HG03025 (cell line): ENCODE results near the gene GPATCH2.
"Not testable (repeated sequence)": the region's sequence is repeated elsewhere in the genome, so short reads cannot be mapped to it uniquely, and the experiment has no call there.

Experiments
- ATAC-seq: cut with Tn5 transposase; IDR thresholded peaks from one replicate; pipeline ENCODE4 v1.9.1; 2021; ENCODE audit warnings: mild to moderate bottlenecking, moderate library complexity; ENCODE audit not compliant: unreplicated experiment, low FRiP score

The GPATCH2 gene

DNA sequence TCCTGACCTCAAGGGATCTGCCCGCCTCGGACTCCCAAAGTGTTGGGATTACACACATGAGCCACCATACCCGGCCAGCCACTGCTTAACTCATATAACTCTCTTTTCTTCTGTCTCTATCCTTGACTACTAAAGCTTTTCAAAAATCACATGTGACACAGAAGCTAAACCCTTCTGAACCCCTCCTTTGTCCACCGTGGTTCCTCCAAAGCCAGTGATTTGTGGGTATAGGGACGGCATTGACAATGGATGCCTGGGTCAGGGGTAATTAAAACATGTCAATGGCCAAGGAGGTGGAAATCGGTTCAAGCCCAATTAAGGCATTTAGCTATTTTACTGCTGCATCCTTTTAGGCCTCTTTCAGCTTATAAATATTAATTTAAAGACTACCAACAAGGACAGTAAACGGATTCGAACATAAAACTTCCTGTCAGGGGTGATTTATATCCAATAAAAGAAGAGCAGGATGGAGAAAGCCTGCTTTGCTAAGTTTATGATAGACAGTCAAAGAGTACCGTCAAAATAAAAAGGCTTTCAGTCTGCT is 242.3 kb downstream of the GPATCH2 start:
- no peak for ATAC-seq

DNA sequence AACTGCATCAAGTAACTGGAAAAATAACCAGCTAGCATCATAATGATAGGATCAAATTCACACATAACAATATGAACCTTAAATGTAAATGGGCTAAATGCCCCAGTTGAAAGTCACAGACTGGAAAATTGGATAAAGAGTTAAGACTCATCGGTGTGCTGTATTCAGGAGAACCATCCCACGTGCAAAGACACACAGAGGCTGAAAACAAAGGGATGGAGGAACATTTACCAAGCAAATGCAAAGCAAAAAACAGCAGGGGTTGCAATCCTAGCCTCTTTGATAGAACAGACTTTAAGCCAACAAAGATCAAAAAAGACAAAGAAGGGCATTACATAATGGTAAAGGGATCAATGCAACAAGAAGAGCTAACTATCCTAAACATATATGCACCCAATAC is 249.1 kb downstream of the GPATCH2 start:
- ATAC-seq, result not testable (repeated sequence)

DNA sequence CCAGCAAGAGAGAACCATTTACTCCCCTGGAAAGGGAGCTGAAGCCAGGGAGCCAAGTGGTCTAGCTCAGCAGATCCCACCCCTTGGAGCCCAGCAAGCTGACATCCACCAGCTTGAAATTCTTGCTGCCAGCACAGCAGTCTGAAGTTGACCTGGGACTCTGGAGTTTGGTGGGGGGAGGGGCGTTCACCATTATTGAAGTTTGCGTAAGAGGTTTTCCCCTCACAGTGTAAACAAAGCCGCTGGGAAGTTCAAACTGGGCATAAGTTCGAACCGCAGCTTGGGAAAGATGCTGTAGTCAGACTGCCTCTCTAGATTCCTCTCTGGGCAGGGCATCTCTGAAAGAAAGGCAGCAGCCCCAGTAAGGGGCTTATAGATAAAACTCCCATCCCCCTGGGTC is 251.1 kb downstream of the GPATCH2 start:
- ATAC-seq, result not testable (repeated sequence)

DNA sequence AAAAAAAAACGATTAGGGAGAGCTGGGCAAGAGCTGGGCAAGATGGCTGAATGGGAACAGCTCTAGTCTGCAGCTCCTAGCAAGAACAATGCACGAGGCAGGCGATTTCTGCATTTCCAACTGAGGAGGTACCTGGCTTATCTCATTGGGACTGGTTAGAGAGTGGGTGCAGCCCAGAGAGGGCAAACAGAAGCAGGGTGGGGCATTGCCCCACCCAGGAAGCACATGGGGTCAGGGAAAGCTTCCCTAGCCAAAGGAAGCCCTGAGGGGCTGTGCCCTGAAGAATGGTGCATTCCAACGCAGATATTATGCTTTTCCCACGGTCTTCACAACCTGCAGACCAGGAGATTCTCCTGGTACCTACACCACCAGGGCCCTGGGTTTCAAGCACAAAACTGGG is 251.6 kb downstream of the GPATCH2 start:
- no peak for ATAC-seq
